ENCODE data around the gene C2orf78. TPM values are rescaled to one million over a fixed set of nuclear protein-coding genes. Genes with fewer than 3 reads are reported as not detected.
"Not testable (repeated sequence)": the region's sequence is repeated elsewhere in the genome, so short reads cannot be mapped to it uniquely, and the experiment has no call there.

C2orf78 gene
- total RNA-seq (2013; cell fraction: nucleolus; rRNA removed): not detected in 2 replicates
- 0.27 and 0.28 TPM in 2 replicates for total RNA-seq (2014; rRNA removed)
- total RNA-seq (2014; rRNA removed; fragmentation: Illumina TruSeq; extraction: Trizol): 0.36 and 0.46 TPM in 2 replicates
- total RNA-seq (2021): 0.44 and 0.51 TPM in 2 replicates
- not detected for polyA plus RNA-seq (2011; ENCODE audit: low read depth)
- 0.08 and 0.13 TPM in 2 replicates for polyA plus RNA-seq (2011; rRNA removed)
- 0.05 and 0.13 TPM in 2 replicates for polyA plus RNA-seq (2011; cell fraction: cytosol; rRNA removed)
- 0.04 TPM in 2 replicates for polyA plus RNA-seq (2011; cell fraction: nucleus; rRNA removed)
- polyA plus RNA-seq (2012): 0.07 and 0.14 TPM in 2 replicates
- polyA plus RNA-seq (2014; fragmentation: Illumina TruSeq; extraction: Trizol): 0.62 and 0.84 TPM in 2 replicates
- polyA plus RNA-seq (2014; fragmentation: Nextera tagmentation; extraction: Ambion mirVana): under 1 TPM; 0.13 to 0.27 TPM
- polyA plus RNA-seq (2014; rRNA removed): 0.23 and 0.82 TPM in 2 replicates
- polyA plus RNA-seq (2016; fragmentation: Nextera tagmentation; extraction: Ambion mirVana): under 1 TPM; 0.52 to 0.81 TPM
- polyA minus RNA-seq (2011; rRNA and poly(A)+ RNA removed): not detected in 2 replicates
- polyA minus RNA-seq (2011; cell fraction: cytosol; rRNA and poly(A)+ RNA removed): not detected in 2 replicates
- polyA minus RNA-seq (2011; cell fraction: nucleus; rRNA and poly(A)+ RNA removed): not detected in 2 replicates
- Bru-seq, nascent RNA: percentile 10 among the genes with signal in this experiment
- BruChase-seq, experiment 1, labeled RNA remaining after a 6-hour chase: percentile 3 among the genes with signal in this experiment
- percentile 13 among the genes with signal in this experiment for BruChase-seq, experiment 2, labeled RNA remaining after a 2-hour chase
- long read RNA-seq, experiment 1: 0 reads
- long read RNA-seq, experiment 2: 0 reads

GRCh38 chr2:73783883-73784282 is at the start of gene C2orf78:
Gene C2orf78, plus strand, starts transcription at chr2:73784183. Its CDS starts 127 bp downstream, at chr2:73784310.
- in situ Hi-C loops (cut with MboI); FAIRE-seq: not testable (repeated sequence)

GRCh38 chr2:73736378-73736777 is 47.6 kb upstream of the C2orf78 start:
- in situ Hi-C loops (cut with MboI): no loop called here
- ATAC-seq (no peak; the same call in 2 of the 3 replicates), DNase-seq (ENCODE audit: low read depth, low spot score) (no peak), FAIRE-seq (peak; percentile 70)
- Histone ChIP-seq H3K27ac (ENCODE audit: control insufficient read depth, insufficient read depth) (peak overlapping the region; percentile 69), H3K79me2 (ENCODE audit: control insufficient read depth, insufficient read depth, low read length) (peaks cover 18% of the 10 kb centered on the region), H3K9me3 (replicated peaks; ENCODE audit: control insufficient read depth, insufficient read depth, low read length) (no peaks in the 10 kb centered on the region; the same call in 1 of the 3 replicates), H4K20me1 (ENCODE audit: control insufficient read depth, insufficient read depth) (no peaks in the 10 kb centered on the region), H3K4me3 (peak overlapping the region; percentile 96), H3K4me1 (ENCODE audit: control insufficient read depth, insufficient read depth, low read length) (0 out of 2 replicates have a peak, but pooled peaks cover 4% of the 10 kb centered on the region), H3K36me3 (ENCODE audit: control insufficient read depth in 2 of 2, insufficient read depth in 2 of 2, low read length in 1 of 2) (peaks cover 0 to 3% of the 10 kb centered on the region in 2 experiments; a peak in 1 of 4 replicates), H3K4me2 (ENCODE audit: control insufficient read depth, insufficient read depth) (peak overlapping the region; percentile 89), H2AFZ (ENCODE audit: control insufficient read depth, low read depth, low read length) (peak overlapping the region; percentile 78), H3K27me3 (replicated peaks in 1 of 2; ENCODE audit: control insufficient read depth in 2 of 2, insufficient read depth in 2 of 2, low read length in 1 of 2) (no peaks in the 10 kb centered on the region), H3K9ac (ENCODE audit: control insufficient read depth, insufficient read depth, low read length) (peak overlapping the region; percentile 88)
- ChIA-PET RAD21 (ENCODE audit: unreplicated experiment) (interaction anchor here (1.0 to 1.7 kb wide), 2 partner anchors 86 to 351 kb away, joined by 4 to 7 read pairs; partner anchors contain the start of gene ALMS1), SMC1A (ENCODE audit: uncharacterized antibody, unreplicated experiment) (no interaction called here), CTCF (interaction anchor here (1.3 kb wide), 1 partner anchor 47 kb away, joined by 4 read pairs; no protein-coding TSS in a partner anchor), POLR2A (interaction anchor here (1.2 to 2.0 kb wide), 4 partner anchors 13 to 252 kb away, joined by 3 to 5 read pairs (median 4); partner anchors contain the start of gene STAMBP)
- WGBS (ENCODE audit: insufficient coverage, insufficient replicate concordance, low lambda C conversion rate, missing lambda C conversion rate): 29% methylated on average over 8 of the region's 8 CpGs
- intact Hi-C loops (cut with micrococcal nuclease; ENCODE audit: unreplicated experiment): no loop called here
- no peak for TF ChIP-seq PAX5 (IDR thresholded peaks at IDR 0.05; ENCODE audit: borderline replicate concordance, low read depth, low read length)
- TF ChIP-seq PKNOX1 (IDR thresholded peaks at IDR 0.05): peak; percentile 51; the same call in 1 of the 2 replicates
- TSS peak; percentile 75 for BruUV-seq (replicated peaks)

More at GRCh38 chr2:73783883-73784282, at the start of gene C2orf78:
- H3K4me1 ChIP-seq (ENCODE audit: control insufficient read depth, insufficient read depth, low read length); POLR2A ChIA-PET; H3K9me3 ChIP-seq (replicated peaks; ENCODE audit: control insufficient read depth, insufficient read depth, low read length); BruUV-seq (replicated peaks); H3K27ac ChIP-seq (ENCODE audit: control insufficient read depth, insufficient read depth); H3K4me3 ChIP-seq; SMC1A ChIA-PET (ENCODE audit: uncharacterized antibody, unreplicated experiment); ATAC-seq; H3K36me3 ChIP-seq (ENCODE audit: control insufficient read depth in 2 of 2, insufficient read depth in 2 of 2, low read length in 1 of 2); H3K4me2 ChIP-seq (ENCODE audit: control insufficient read depth, insufficient read depth); H4K20me1 ChIP-seq (ENCODE audit: control insufficient read depth, insufficient read depth); CTCF ChIA-PET; H2AFZ ChIP-seq (ENCODE audit: control insufficient read depth, low read depth, low read length); H3K27me3 ChIP-seq (replicated peaks in 1 of 2; ENCODE audit: control insufficient read depth in 2 of 2, insufficient read depth in 2 of 2, low read length in 1 of 2); intact Hi-C loops (cut with micrococcal nuclease; ENCODE audit: unreplicated experiment); H3K9ac ChIP-seq (ENCODE audit: control insufficient read depth, insufficient read depth, low read length); RAD21 ChIA-PET (ENCODE audit: unreplicated experiment); DNase-seq (ENCODE audit: low read depth, low spot score): not testable (repeated sequence)
- WGBS (ENCODE audit: insufficient coverage, insufficient replicate concordance, low lambda C conversion rate, missing lambda C conversion rate): 0% methylated on average over 1 of the region's 3 CpGs
- H3K79me2 ChIP-seq (ENCODE audit: control insufficient read depth, insufficient read depth, low read length): peaks cover 10% of the 10 kb centered on the region
